Inferior parietal cortex (tissue), 1 donor: Measurements from ENCODE around the gene TAAR1.
A peak's percentile ranks its signal among the peaks of the same experiment; 100 is the strongest.
"Not testable (repeated sequence)": the region's sequence is repeated elsewhere in the genome, so short reads cannot be mapped to it uniquely, and the experiment has no call there.

Source experiments
- DNase-seq: peaks from one replicate; pipeline ENCODE4 v3.0.0-alpha.2; 2016; ENCODE audit errors: extremely low spot score

The TAAR1 gene

GRCh38 chr6:132659082-132659481 lies at the start of gene TAAR1:
Gene TAAR1 (minus strand): TSS chr6:132659182. CDS start chr6:132646003, 13,179 bp downstream.
- no peak for DNase-seq

DNA sequence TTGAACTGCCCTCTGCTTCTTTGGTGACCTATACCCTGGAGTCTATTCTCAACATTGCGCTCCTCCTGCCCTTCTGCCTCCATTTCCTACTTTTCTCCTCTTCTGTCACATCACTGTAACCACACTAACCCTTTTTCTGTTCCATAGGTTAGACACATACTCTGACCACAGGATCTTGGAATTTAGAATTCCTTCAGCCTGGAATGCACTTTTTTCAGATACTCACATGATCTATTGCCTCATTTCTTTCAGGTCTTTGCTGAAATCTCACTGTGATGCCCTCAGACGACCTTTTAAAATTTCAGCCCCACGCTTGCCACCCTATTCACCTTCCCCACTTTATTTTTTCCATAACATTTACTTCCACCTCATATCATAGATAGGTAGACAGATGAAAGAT lies 49.8 kb upstream of the TAAR1 start:
- DNase-seq = no peak

- DNase-seq = no peak
These were observed 49.0 kb upstream of the TAAR1 start for GRCh38 chr6:132708002-132708401.

DNA sequence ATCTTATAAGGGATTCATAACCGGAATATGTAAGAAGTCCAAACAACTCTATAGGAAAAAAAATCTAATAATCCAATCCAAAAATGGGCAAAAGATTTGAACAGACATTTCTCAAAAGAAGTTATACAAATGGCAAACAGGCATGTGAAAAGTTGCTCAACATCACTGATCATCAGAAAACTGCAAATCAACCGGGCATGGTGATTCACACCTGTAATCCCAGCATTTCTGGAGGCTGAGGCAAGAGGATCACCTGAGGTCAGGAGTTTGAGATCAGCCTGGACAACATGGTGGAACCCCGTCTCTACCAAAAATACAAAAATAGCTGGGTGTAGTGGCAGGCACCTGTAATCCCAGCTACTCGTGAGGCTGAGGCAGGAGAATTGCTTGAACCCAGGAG lies 47.8 kb upstream of the TAAR1 start:
- DNase-seq = not testable (repeated sequence)

DNA sequence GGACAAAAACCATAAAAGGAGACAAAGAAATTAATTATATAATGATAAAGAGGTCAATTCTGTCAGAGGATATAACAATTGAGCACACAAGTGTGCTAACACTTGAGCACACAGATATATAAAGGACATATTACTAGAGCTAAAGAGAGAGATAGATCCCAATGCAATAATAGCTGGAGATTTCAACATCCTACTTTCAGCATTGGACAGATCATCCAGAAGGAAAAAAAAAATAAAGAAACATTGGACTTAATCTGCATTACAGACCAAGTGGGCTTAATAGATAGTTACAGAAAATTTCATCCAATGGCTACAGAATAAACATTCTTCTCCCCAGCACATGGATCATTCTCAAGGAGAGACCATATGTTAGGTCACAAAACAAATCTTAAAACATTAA lies 45.0 kb upstream of the TAAR1 start:
- DNase-seq = no peak

DNA sequence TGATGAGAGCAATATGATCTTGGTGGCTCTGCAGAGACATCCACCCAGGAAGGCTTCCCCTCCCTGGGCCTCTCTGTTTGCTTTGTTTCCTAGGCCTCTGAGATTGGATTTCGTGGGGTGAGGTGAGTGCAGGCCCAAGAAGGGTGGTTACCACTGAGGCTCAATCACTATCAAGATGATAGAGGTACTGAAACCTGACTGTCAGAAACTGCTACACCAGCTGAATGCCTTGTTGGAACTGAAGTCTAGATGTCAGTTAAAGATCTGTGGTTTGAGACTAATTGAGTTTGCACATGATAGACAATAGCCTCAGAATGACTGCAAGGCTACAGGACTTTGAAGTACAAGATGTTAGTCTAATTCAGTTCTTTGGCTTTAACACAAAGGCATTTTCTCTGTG lies 39.6 kb upstream of the TAAR1 start:
- DNase-seq = no peak

GRCh38 chr6:132695773-132696172 lies 36.8 kb upstream of the TAAR1 start:
- DNase-seq = no peak

- no peak for DNase-seq
These were observed 34.5 kb upstream of the TAAR1 start for GRCh38 chr6:132693478-132693877.

- no peak for DNase-seq
These were observed 31.7 kb upstream of the TAAR1 start for GRCh38 chr6:132690678-132691077.

GRCh38 chr6:132687306-132687705 lies 28.3 kb upstream of the TAAR1 start:
- no peak for DNase-seq

DNA sequence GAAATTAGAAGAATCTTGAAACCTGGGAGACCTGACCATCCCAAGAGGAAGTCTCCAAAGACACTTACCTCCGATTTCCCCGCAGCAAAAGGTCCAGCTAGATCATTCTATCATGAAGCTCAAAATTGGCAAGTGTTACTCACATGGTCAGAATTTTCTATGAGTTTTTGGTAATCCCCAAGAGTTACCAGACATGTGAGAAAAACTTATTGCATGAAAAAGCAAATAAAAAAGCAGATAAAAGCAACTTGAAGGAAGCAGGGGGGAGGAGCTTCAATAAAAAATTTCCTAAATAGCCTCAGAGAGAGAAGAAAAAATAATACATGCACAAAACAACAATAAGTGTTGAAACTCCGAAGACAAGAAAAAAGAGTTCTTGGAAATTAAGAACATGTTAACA lies 27.5 kb upstream of the TAAR1 start:
- DNase-seq = no peak

GRCh38 chr6:132685009-132685408 lies 26.0 kb upstream of the TAAR1 start:
- DNase-seq = no peak

- no peak for DNase-seq
These were observed 25.3 kb upstream of the TAAR1 start for GRCh38 chr6:132684272-132684671.

DNA sequence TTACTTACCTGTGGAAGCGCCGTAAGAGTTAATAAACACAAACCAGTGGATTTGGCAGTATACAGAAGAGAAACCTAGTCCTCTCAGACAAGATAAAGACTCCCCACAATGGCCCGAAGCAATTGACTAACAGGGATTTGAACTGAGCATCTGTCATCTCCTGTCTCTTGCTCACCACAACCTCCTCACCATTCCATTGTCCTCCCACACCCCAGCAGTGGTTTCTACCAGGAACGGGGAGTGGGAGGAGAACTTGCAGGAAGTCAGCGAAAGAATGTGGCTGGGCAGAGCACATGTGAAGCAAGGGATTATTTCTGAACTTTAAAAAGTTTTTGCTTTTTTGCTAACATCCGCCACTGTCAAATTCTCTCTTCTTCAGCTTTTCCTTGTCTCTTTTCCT lies 24.6 kb upstream of the TAAR1 start:
- DNase-seq = no peak

DNA sequence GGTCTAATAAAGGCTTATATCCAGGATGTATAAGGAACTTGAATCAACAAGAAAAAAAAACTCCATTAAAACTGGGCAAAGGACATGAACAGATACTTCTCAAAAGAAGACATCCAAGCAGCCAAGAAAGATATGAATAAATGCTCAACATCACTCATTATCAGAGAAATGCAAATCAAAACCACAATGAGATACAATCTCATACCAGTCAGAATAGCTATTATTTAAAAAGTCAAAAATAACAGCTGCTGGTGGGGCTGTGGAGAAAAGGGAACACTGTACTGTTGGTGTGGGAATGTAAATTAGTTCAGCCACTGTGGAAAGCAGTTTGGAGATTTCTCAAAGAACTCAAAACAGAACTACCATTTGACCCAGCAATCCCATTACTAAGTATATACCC lies 20.1 kb upstream of the TAAR1 start:
- not testable (repeated sequence) for DNase-seq

- no peak for DNase-seq
These were observed 16.8 kb upstream of the TAAR1 start for GRCh38 chr6:132675749-132676148.

- no peak for DNase-seq
These were observed 16.0 kb upstream of the TAAR1 start for GRCh38 chr6:132675002-132675401.

DNA sequence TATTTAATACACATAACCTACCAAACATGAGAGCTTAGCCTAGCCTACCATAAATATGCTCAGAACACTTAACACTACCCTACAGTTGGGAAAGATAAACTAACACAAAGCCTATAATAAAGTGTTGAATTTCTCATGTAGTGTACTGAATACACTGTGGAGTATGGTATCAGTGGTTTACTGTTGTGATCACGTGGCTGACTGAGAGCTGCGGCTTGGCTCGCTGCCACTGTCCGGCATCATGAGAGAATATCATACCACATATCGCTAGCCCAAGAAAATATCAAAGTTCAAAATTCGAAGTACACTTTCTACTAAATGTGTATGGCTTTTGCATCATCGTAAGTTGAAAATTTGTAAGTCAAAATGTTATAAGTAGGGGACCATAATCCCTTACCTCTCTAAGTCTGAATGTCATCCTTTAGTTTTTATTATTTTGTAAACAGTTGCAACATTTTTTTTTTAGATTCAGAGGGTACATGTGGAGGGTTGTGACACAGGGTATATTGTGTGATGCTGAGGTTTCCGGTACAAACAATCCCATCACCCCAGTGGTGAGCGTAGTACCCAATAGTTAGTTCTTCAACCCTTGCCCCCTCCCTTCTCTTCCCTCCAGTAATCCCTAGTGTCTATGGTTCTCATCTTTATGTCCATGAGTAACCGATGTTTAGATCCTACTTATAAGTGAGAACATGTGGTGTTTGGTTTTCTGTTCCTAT lies 14.6 kb upstream of the TAAR1 start:
- no peak for DNase-seq

GRCh38 chr6:132671295-132671694 lies 12.3 kb upstream of the TAAR1 start:
- no peak for DNase-seq

- DNase-seq = peak; percentile 45
These were observed 10.8 kb upstream of the TAAR1 start for GRCh38 chr6:132669690-132670291.

GRCh38 chr6:132666118-132666517 lies 7.1 kb upstream of the TAAR1 start:
- no peak for DNase-seq

DNA sequence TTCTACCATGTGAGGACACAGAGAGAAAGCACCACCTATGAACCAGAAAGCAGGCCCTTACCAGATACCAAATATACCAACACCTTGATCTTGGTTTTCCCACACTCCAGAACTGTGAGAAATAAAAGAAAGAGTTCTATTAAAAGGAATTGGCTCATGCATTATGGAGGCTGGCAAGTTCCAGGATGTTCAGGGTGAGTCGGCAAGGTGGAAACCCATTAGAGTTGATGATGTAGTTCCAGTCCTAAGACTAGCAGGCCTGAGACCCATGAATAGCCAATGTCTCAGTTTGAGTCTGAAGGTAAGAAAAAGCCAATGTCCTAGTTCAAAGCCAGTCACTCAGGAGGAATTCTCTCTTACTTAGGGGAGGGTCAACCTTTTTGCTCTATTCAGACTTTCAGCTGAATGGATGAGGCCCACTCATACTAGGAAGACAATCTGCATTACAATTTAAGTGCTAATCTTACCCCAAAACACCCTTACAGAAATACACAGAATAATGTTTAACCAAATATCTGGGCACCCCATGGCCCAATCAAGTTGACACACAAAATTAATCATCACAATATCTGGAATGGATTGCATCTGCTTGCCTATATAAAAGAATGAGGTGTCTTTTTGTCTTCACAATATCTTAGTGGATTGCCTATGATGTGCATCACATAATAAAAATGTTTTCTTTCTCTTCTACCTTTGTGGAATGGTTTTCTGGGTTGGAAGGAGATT lies 5.5 kb upstream of the TAAR1 start:
- DNase-seq = no peak

GRCh38 chr6:132663661-132664060 lies 4.7 kb upstream of the TAAR1 start:
- no peak for DNase-seq
